VCaP (cell line): ENCODE results near the gene RAD18.

ENCODE experiments used
- H3K27ac ChIP-seq: fragments of 450-650 bp; 2 replicates; pipeline ENCODE4 v1.5.1; 2017
- CTCF ChIP-seq: fragments of 450-650 bp; conservative IDR thresholded peaks from 2 replicates; pipeline ENCODE4 v1.5.1; 2017; ENCODE audit warnings: mild to moderate bottlenecking, moderate library complexity

The RAD18 gene

DNA sequence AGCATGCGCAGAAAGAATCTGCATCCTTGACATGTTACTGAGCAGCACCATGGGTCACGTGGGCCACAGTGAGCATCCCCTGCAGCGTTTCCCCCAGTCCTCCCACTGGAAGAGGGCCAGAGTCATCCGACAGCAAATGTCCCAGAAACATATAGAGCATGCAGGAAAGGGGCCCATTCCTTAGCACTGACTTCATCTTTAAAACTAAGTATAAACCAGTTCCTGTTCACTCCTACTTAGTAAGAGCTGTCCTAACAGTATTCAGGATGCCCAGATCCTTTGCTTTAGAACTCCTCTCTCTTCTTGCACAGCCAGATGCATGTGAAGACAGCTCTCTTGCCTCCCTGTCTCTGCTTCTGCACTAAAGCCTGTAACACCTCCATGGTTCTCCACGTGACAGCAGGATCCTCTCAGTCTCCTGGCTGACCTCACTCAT is 114.6 kb downstream of the RAD18 start:
- H3K27ac ChIP-seq: no peak overlapping the region
- no peak for TF ChIP-seq CTCF

GRCh38 chr3:8847317-8847716 is 116.0 kb downstream of the RAD18 start:
- no peak for TF ChIP-seq CTCF
- H3K27ac ChIP-seq: no peak overlapping the region

- no peak overlapping the region for H3K27ac ChIP-seq
- no peak for TF ChIP-seq CTCF
Observed at GRCh38 chr3:8846176-8846575, 117.1 kb downstream of the RAD18 start.

- no peak for TF ChIP-seq CTCF
- no peak overlapping the region for H3K27ac ChIP-seq
Observed at GRCh38 chr3:8845641-8846040, 117.6 kb downstream of the RAD18 start.

DNA sequence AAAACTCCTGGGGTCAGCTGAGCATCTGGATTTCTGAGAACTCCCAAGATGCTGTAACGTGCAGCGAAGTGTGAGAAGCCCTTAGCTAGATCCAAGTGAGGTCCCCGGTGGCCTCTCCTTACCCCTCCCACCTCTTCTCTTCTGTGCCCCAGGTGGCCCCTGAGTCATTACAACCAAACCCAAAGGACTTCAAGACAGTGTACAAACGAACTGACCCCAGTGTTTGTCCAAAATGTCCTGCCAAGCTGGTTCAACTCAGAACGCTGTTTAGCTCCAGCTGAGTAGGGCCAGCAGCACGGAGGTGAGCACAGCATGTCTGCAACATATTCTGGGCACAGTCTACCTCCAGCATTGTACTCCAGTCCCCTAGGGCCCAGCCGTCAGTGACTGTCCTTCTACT is 119.9 kb downstream of the RAD18 start:
- no peak for TF ChIP-seq CTCF
- H3K27ac ChIP-seq: no peak overlapping the region

DNA sequence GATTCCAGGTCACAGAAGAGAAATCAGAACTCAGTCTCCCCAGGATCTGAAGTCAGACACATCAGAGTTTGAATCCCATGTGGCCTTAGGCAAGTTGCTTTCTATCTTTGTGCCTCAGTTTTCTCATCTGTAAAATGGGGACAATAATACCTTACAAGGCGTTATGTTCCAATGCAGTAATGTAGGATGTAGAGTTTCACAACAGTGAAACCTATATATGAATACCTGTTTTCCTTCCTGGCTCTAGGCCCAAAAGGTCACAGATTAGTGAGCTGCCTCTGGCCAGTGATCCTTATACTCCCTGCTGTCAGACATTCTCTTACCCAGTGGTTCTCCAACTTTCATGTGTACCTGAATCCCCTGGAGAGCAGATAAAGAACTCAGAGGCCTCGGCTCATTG is 121.0 kb downstream of the RAD18 start:
- TF ChIP-seq CTCF: no peak
- no peak overlapping the region for H3K27ac ChIP-seq

- TF ChIP-seq CTCF: no peak
- no peak overlapping the region for H3K27ac ChIP-seq
Observed at GRCh38 chr3:8841472-8841871, 121.8 kb downstream of the RAD18 start.

- no peak overlapping the region for H3K27ac ChIP-seq
- no peak for TF ChIP-seq CTCF
Observed at GRCh38 chr3:8840556-8840955, 122.7 kb downstream of the RAD18 start.
